Thymus (tissue), 14 donors: ENCODE measurements around the gene MLLT1. TPM values are rescaled to one million over a fixed set of nuclear protein-coding genes. Genes with fewer than 3 reads are reported as not detected.
A peak's percentile ranks its signal among the peaks of the same experiment; 100 is the strongest.
"Not testable (repeated sequence)": the region's sequence is repeated elsewhere in the genome, so short reads cannot be mapped to it uniquely, and the experiment has no call there.

ENCODE experiments used
- DNase-seq, 9 donors: peaks; one replicate each; pipeline ENCODE4 v3.0.0-alpha.2; 2013; ENCODE audit warnings: low spot score in 9 of 9, low read depth in 6 of 9, missing footprints in 1 of 9
- H3K27ac ChIP-seq, 2 donors: one replicate each; pipeline ENCODE4 v1.5.1; 2013; ENCODE audit warnings: control low read depth in 1 of 2, low read depth in 1 of 2, low read length in 1 of 2, mild to moderate bottlenecking in 1 of 2, moderate library complexity in 1 of 2
- H3K27me3 ChIP-seq, 2 donors: one replicate each; pipeline ENCODE4 v1.5.1; 2013; ENCODE audit warnings: low read length in 1 of 2; ENCODE audit not compliant: control insufficient read depth in 2 of 2, insufficient read depth in 1 of 2
- H3K36me3 ChIP-seq, 2 donors: one replicate each; pipeline ENCODE4 v1.5.1; 2013; ENCODE audit warnings: low read length in 1 of 2, mild to moderate bottlenecking in 1 of 2, moderate library complexity in 1 of 2; ENCODE audit not compliant: control insufficient read depth in 2 of 2, insufficient read depth in 2 of 2
- H3K4me1 ChIP-seq, 2 donors: one replicate each; pipeline ENCODE4 v1.5.1; 2013; ENCODE audit warnings: low read length in 2 of 2; ENCODE audit not compliant: control insufficient read depth in 2 of 2, insufficient read depth in 2 of 2
- H3K4me3 ChIP-seq, 2 donors: one replicate each; pipeline ENCODE4 v1.5.1; 2013; ENCODE audit warnings: low read length in 2 of 2, control low read depth in 1 of 2, mild to moderate bottlenecking in 1 of 2
- H3K9me3 ChIP-seq, 2 donors: one replicate each; pipeline ENCODE4 v1.5.1; 2013; ENCODE audit warnings: low read length in 1 of 2, mild to moderate bottlenecking in 1 of 2; ENCODE audit not compliant: control insufficient read depth in 2 of 2, insufficient read depth in 1 of 2
- WGBS: extraction: QIAGEN DNeasy Blood & Tissue Kit; methylation state at CpG from one replicate; pipeline ENCODE4 v1.1.7; 2013; 5-methylcytosine and 5-hydroxymethylcytosine counted together
- long read RNA-seq, 10 donors: transcript quantifications; one replicate each; lab custom pipeline, GENCODE V29; 2026
- polyA plus RNA-seq: library from polyadenylated mRNA; stranded (reverse); fragments of 200-250 nt; gene quantifications from one replicate; pipeline ENCODE4 v1.2.3, GENCODE V29; 2013
- total RNA-seq: library from RNA; stranded (reverse); fragments of 120-200 nt; gene quantifications from one replicate; pipeline ENCODE4 v1.2.4, GENCODE V29; 2013
- donor health status: healthy.

Gene MLLT1, protein sequence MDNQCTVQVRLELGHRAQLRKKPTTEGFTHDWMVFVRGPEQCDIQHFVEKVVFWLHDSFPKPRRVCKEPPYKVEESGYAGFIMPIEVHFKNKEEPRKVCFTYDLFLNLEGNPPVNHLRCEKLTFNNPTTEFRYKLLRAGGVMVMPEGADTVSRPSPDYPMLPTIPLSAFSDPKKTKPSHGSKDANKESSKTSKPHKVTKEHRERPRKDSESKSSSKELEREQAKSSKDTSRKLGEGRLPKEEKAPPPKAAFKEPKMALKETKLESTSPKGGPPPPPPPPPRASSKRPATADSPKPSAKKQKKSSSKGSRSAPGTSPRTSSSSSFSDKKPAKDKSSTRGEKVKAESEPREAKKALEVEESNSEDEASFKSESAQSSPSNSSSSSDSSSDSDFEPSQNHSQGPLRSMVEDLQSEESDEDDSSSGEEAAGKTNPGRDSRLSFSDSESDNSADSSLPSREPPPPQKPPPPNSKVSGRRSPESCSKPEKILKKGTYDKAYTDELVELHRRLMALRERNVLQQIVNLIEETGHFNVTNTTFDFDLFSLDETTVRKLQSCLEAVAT
- total RNA-seq: 6.9 TPM
- 24.7 TPM for polyA plus RNA-seq
- long read RNA-seq, donor 1: 0 reads
- long read RNA-seq, donor 2, full-length matches to known transcripts: 9 of 29 reads
- long read RNA-seq, donor 2, partial matches to known transcripts: 20 of 29 reads
- long read RNA-seq, donor 2, other reads (novel, unspliced or antisense): 0 of 29 reads
- long read RNA-seq, donor 3, full-length matches to known transcripts: 4 of 4 reads
- long read RNA-seq, donor 3, partial matches to known transcripts: 0 of 4 reads
- long read RNA-seq, donor 3, other reads (novel, unspliced or antisense): 0 of 4 reads
- long read RNA-seq, donor 4: 0 reads
- long read RNA-seq, donor 5, full-length matches to known transcripts: 4 of 14 reads
- long read RNA-seq, donor 5, partial matches to known transcripts: 10 of 14 reads
- long read RNA-seq, donor 5, other reads (novel, unspliced or antisense): 0 of 14 reads
- long read RNA-seq, donor 6, full-length matches to known transcripts: 6 of 6 reads
- long read RNA-seq, donor 6, partial matches to known transcripts: 0 of 6 reads
- long read RNA-seq, donor 6, other reads (novel, unspliced or antisense): 0 of 6 reads
- long read RNA-seq, donor 7: 0 reads
- long read RNA-seq, donor 8, full-length matches to known transcripts: 1 of 1 reads
- long read RNA-seq, donor 8, partial matches to known transcripts: 0 of 1 reads
- long read RNA-seq, donor 8, other reads (novel, unspliced or antisense): 0 of 1 reads
- long read RNA-seq, donor 9: 0 reads
- long read RNA-seq, donor 10, full-length matches to known transcripts: 1 of 1 reads
- long read RNA-seq, donor 10, partial matches to known transcripts: 0 of 1 reads
- long read RNA-seq, donor 10, other reads (novel, unspliced or antisense): 0 of 1 reads

DNA sequence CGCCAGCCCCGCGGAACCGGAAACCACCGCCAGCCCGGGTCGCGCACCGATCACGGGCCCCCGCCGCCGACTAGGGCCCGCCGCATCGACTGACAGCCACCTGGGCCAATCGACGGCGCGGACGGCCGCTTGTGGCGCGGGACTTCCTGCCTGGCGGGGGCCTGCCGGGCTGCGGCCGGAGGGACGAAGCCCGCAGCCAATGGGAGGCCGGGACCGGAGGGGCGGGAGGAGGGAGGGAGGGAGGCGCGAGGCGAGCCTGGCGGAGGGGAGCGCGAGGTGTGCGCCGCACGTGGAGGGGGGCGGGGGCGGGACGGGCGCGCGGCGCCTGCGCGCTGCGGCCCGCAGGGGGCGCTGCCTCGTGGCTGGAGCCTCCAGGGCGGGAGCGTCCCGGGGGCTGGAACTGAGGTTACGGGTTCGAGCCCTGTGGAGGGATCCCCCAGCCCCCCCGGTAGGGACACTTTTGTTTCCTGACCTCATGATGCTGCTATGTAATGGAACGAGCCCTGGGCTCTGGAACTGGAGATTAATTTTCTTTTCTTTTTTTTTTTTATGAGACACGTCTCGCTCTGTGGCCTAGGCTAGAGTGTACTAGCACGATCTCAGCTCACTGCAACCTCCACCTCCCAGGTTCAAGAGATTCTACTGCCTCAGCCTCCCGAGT lies at the start of gene MLLT1:
TSS of gene MLLT1 (minus strand) at position 45 of the 661 bp plus-strand sequence. CDS start 191 bp downstream, outside the sequence.
- Histone ChIP-seq H3K27ac (peak within 1 kb of the TSS; percentile 46 to 89), H3K27me3 (no peaks in the 10 kb centered on the region), H3K9me3 (no peaks in the 10 kb centered on the region), H3K4me3 (peak within 1 kb of the TSS; percentile 67 to 86), H3K4me1 (peaks cover 8 to 47% of the 10 kb centered on the region in 2 donors), H3K36me3 (peaks cover 3 to 14% of the 10 kb centered on the region in 2 donors)
- WGBS: 7% methylated on average over 65 of the region's 66 CpGs
- peak; percentile 46 to 95 (median 88) for DNase-seq

DNA sequence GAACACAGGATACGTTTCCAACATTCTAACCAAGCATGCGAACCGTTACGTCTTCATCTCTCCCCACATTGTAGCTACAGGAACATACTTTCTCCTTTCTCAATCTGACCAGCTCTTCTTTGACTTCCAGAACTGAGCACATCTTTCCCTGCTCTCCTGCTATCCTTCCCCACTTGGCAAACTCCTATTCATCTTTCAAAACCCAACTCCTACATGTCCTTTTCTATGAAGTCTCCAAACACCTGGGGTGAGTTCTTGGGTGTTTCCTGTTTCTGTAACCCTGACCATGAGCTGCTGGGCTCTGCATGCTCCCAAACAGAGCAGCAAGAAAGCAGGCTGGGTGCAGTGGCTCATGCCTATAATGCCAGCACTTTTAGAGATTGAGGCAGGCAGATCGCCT lies 47.0 kb upstream of the MLLT1 start:
- no peaks in the 10 kb centered on the region for H3K36me3 ChIP-seq
- no peaks in the 10 kb centered on the region for H3K9me3 ChIP-seq
- H3K27me3 ChIP-seq: no peaks in the 10 kb centered on the region
- H3K27ac ChIP-seq: no peak overlapping the region
- no peaks in the 10 kb centered on the region for H3K4me1 ChIP-seq
- H3K4me3 ChIP-seq: no peak overlapping the region
- DNase-seq: no peak
- 94% methylated on average over 5 of the region's 5 CpGs for WGBS

DNA sequence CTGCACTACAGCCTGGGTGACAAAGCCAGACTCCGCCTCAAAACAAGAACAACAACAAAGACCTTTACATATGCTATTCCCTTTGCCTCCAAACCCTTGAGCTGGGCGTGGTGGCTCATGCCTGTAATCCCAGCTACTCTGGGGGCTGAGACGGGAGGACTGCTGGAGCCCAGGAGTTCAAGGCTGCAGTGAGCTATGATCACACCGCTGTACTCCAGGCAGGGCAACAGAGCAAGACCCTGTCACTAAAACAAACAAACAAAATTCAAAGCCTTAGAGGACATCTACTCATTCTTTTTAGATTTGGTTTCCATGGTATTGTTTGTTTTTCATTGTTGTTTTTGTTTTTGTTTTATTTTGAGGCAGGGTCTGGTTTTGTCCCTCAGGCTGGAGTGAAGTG lies 45.8 kb upstream of the MLLT1 start:
- no peaks in the 10 kb centered on the region for H3K27me3 ChIP-seq
- WGBS: 93% methylated on average over 4 of the region's 4 CpGs
- DNase-seq: no peak

DNA sequence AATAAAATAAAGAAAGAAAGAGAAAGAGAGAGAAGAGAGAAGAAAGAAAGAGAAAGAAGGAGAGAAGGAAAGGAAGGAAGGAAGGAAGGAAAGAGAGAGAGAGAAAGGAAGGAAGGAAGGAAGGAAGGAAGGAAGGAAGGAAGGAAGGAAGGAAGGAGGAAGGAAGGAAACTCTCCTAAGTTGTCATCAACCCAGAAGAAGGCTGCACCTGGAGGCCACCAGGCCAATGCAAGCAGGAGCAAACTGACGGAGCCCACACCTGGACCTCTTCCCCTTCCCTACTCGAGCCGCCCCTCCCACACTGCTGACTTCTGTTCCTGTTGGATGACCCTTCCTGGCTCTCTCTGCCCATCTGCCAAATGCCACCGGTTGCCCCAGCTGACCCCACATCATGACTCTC lies 45.0 kb upstream of the MLLT1 start:
- Histone ChIP-seq H3K4me3 (no peak overlapping the region), H3K36me3 (no peaks in the 10 kb centered on the region), H3K4me1 (no peaks in the 10 kb centered on the region), H3K27me3 (no peaks in the 10 kb centered on the region), H3K9me3 (no peaks in the 10 kb centered on the region), H3K27ac (no peak overlapping the region)
- 81% methylated on average over 4 of the region's 4 CpGs for WGBS
- DNase-seq: no peak

More for the DNA sequence above, 45.8 kb upstream of the MLLT1 start:
- H3K27ac ChIP-seq: no peak overlapping the region
- H3K4me1 ChIP-seq: no peaks in the 10 kb centered on the region
- H3K9me3 ChIP-seq: no peaks in the 10 kb centered on the region
- H3K36me3 ChIP-seq: no peaks in the 10 kb centered on the region
- H3K4me3 ChIP-seq: no peak overlapping the region

DNA sequence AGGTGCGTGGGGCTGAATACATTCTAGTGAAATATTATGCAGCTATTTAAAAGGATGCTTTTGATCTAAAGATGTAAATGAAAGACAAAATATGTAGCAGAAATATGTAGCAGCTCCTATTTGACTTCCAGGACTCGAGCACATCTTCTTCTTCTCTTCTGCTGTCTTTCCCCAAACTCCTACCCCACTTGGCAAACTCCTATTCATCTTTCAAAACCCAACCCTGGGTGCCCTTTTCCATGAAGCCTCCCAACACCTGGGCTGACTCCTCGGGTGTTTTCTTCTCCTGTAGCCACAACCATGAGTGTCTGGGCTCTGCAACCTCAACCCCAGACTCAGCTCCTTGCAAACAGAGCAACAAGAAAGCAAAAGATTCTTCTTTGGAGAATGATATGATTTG lies 42.5 kb upstream of the MLLT1 start:
- 74% methylated on average over 3 of the region's 3 CpGs for WGBS
- Histone ChIP-seq H3K4me1 (no peaks in the 10 kb centered on the region), H3K27me3 (no peaks in the 10 kb centered on the region), H3K27ac (no peak overlapping the region), H3K4me3 (no peak overlapping the region), H3K36me3 (no peaks in the 10 kb centered on the region), H3K9me3 (no peaks in the 10 kb centered on the region)
- no peak for DNase-seq

DNA sequence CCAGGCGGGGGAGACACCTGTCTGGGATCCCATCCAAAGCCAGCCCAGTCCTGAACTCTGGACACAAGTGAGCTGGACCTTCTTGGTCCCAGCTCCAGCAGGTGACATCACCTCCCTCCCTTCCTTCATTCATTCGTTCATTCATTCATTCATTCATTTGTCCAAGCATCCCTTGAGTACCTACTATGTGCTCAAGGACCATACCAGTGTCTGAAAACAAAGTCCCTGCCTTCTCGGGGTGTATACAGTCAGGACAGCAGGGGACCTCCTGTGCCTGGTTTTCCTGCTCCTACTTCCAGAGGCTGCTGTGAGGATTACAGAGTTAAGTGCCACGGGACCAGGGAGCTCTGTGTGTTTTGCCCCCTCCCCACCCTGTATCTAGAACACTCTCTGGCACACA lies 39.6 kb upstream of the MLLT1 start:
- Histone ChIP-seq H3K9me3 (peaks cover 0 to under 1% of the 10 kb centered on the region in 2 donors), H3K27ac (no peak overlapping the region), H3K27me3 (no peaks in the 10 kb centered on the region), H3K4me1 (no peaks in the 10 kb centered on the region), H3K4me3 (no peak overlapping the region), H3K36me3 (no peaks in the 10 kb centered on the region)
- 51% methylated on average over 4 of the region's 4 CpGs for WGBS
- DNase-seq: no peak

DNA sequence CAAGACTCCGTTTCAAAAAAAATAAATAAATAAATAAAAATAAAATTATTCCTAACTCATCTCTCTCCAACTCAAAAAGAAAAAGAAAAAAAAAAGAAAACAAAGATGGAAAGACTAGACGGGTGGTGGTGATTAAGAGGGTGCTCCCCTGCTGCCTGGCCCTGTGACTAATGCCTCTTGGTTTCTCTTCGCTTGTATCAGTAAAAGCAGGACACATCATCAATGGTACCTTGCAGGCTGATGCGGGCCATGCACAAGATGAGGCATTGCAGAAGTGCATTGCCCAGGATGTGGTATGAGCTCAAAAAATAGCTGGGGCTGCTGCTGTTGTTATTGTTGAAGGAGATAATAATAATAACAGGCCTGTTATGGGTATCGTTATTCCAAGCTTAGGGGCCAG lies 39.0 kb upstream of the MLLT1 start:
- Histone ChIP-seq H3K4me3 (no peak overlapping the region), H3K27ac (no peak overlapping the region), H3K4me1 (no peaks in the 10 kb centered on the region), H3K36me3 (no peaks in the 10 kb centered on the region), H3K27me3 (no peaks in the 10 kb centered on the region), H3K9me3 (peaks cover 0 to 4% of the 10 kb centered on the region in 2 donors)
- 90% methylated on average over 5 of the region's 5 CpGs for WGBS
- DNase-seq: no peak

DNA sequence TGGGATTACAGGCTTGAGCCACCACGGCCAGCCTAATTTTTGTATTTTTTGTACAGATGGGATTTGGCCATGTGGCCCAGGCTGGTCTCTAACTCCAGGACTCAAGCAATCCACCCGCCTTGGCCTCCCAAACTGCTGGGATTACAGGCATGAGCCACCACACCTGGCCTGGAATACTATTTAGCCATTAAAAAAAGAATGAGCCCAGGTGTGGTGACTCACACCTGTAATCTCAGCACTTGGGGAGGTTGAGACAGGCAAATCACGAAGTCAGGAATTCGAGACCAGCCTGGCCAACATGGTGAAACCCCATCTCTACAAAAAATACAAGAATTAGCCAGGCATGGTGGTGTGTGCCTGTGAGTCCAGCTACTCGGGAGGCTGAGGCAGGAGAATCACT lies 35.9 kb upstream of the MLLT1 start:
- not testable (repeated sequence) for H3K9me3 ChIP-seq, DNase-seq, H3K36me3 ChIP-seq, H3K27ac ChIP-seq, H3K4me3 ChIP-seq, H3K4me1 ChIP-seq, H3K27me3 ChIP-seq
- 91% methylated on average over 5 of the region's 5 CpGs for WGBS
